CD14-positive monocyte (primary cell): ENCODE data around the gene TULP1. TPM values are rescaled to one million over a fixed set of nuclear protein-coding genes. Genes with fewer than 3 reads are reported as not detected.
A peak's percentile ranks its signal among the peaks of the same experiment; 100 is the strongest.

Experiments
- DNase-seq, 3 donors: peaks; one replicate each; pipeline ENCODE4 v3.0.0-alpha.2; 2011 to 2022
- H2AFZ ChIP-seq: 2 replicates; pipeline ENCODE4 v1.6.0; 2012; ENCODE audit warnings: mild to moderate bottlenecking, low read depth, low read length, inconsistent platforms; ENCODE audit not compliant: insufficient read depth, poor library complexity, severe bottlenecking
- H3K27ac ChIP-seq, 2 donors: 1 replicate in 1 of 2; 2 replicates in 1 of 2; pipeline ENCODE4 v1.5.1; 2012 to 2013; ENCODE audit warnings: low read length in 2 of 2, control low read depth in 1 of 2, inconsistent platforms in 1 of 2, low read depth in 1 of 2, mild to moderate bottlenecking in 1 of 2
- H3K27me3 ChIP-seq, 2 donors: one replicate each; pipeline versions ENCODE4 v1.6.0 to v1.6.1; 2011 to 2013; ENCODE audit warnings: low read length in 2 of 2; ENCODE audit not compliant: control insufficient read depth in 2 of 2, insufficient read depth in 2 of 2
- H3K36me3 ChIP-seq, 2 donors: replicated peaks in 1 of 2; 1 replicate in 1 of 2; 2 replicates in 1 of 2; pipeline versions ENCODE4 v1.5.1 to v1.6.1; 2012 to 2013; ENCODE audit warnings: low read length in 2 of 2, control low read depth in 1 of 2, inconsistent platforms in 1 of 2, mild to moderate bottlenecking in 1 of 2; ENCODE audit not compliant: insufficient read depth in 2 of 2, control insufficient read depth in 1 of 2
- H3K4me1 ChIP-seq, 2 donors: 1 replicate in 1 of 2; 2 replicates in 1 of 2; pipeline versions ENCODE4 v1.5.1 to v1.6.1; 2012 to 2013; ENCODE audit warnings: low read length in 2 of 2, control low read depth in 1 of 2, inconsistent platforms in 1 of 2, mild to moderate bottlenecking in 1 of 2, moderate library complexity in 1 of 2; ENCODE audit not compliant: insufficient read depth in 2 of 2, control insufficient read depth in 1 of 2
- H3K4me2 ChIP-seq: replicated peaks from 2 replicates; pipeline ENCODE3; 2012; ENCODE audit warnings: low read length, moderate library complexity, mild to moderate bottlenecking; ENCODE audit not compliant: poor library complexity, severe bottlenecking; ENCODE audit errors: extremely low read depth
- H3K4me3 ChIP-seq, 3 experiments: fragments of 200-600 bp in 1 of 3; sonication (generic) in 1 of 3; replicated peaks in 1 of 3; 1 replicate in 2 of 3; 2 replicates in 1 of 3; pipeline ENCODE4 v1.5.1; 2011 to 2013; ENCODE audit warnings: low read length in 3 of 3, mild to moderate bottlenecking in 3 of 3, control low read depth in 2 of 3, low read depth in 2 of 3, inconsistent platforms in 1 of 3, moderate library complexity in 1 of 3
- H3K79me2 ChIP-seq: 2 replicates; pipeline ENCODE4 v1.6.0; 2012; ENCODE audit warnings: mild to moderate bottlenecking, control low read depth, inconsistent platforms, low read length, moderate library complexity; ENCODE audit not compliant: insufficient read depth
- H3K9ac ChIP-seq: 2 replicates; pipeline ENCODE4 v1.6.0; 2017; ENCODE audit warnings: low read length, mild to moderate bottlenecking; ENCODE audit not compliant: insufficient read depth, poor library complexity, severe bottlenecking
- H3K9me3 ChIP-seq, 2 donors: replicated peaks in 1 of 2; 1 replicate in 1 of 2; 2 replicates in 1 of 2; pipeline versions ENCODE4 v1.5.1 to v1.6.1; 2012 to 2013; ENCODE audit warnings: low read length in 2 of 2, control low read depth in 1 of 2; ENCODE audit not compliant: control insufficient read depth in 1 of 2, insufficient read depth in 1 of 2
- H4K20me1 ChIP-seq: 2 replicates; pipeline ENCODE4 v1.6.0; 2012; ENCODE audit warnings: mild to moderate bottlenecking, low read length, control low read depth, moderate library complexity; ENCODE audit not compliant: insufficient read depth
- H3K27ac Mint-ChIP-seq, 7 donors: one replicate each; pipeline ENCODE4 v1.8.0; 2020; ENCODE audit warnings: mild to moderate bottlenecking in 7 of 7, mixed read lengths in 7 of 7, moderate library complexity in 6 of 7, inconsistent platforms in 2 of 7
- H3K27me3 Mint-ChIP-seq, 3 donors: one replicate each; pipeline ENCODE4 v1.8.0; 2021 to 2022; ENCODE audit warnings: low read depth in 3 of 3, mild to moderate bottlenecking in 3 of 3, mixed read lengths in 3 of 3, moderate library complexity in 3 of 3, inconsistent platforms in 1 of 3
- H3K36me3 Mint-ChIP-seq, 2 donors: one replicate each; pipeline ENCODE4 v1.8.0; 2020; ENCODE audit warnings: mixed read lengths in 2 of 2, inconsistent platforms in 1 of 2, mild to moderate bottlenecking in 1 of 2
- H3K4me1 Mint-ChIP-seq: one replicate; pipeline ENCODE4 v1.8.0; 2020; ENCODE audit warnings: mild to moderate bottlenecking, mixed read lengths
- H3K4me3 Mint-ChIP-seq, 2 donors: one replicate each; pipeline ENCODE4 v1.8.0; 2020; ENCODE audit warnings: mild to moderate bottlenecking in 2 of 2, mixed read lengths in 2 of 2, moderate library complexity in 1 of 2
- H3K9me3 Mint-ChIP-seq, 7 donors: one replicate each; pipeline ENCODE4 v1.8.0; 2020 to 2022; ENCODE audit warnings: mixed read lengths in 7 of 7, mild to moderate bottlenecking in 6 of 7, moderate library complexity in 6 of 7, inconsistent platforms in 2 of 7
- WGBS: methylation state at CpG from one replicate; pipeline ENCODE4 v1.1.5; 2013; ENCODE audit warnings: missing lambda C conversion rate; ENCODE audit not compliant: insufficient coverage; 5-methylcytosine and 5-hydroxymethylcytosine counted together
- intact Hi-C, 2 donors: fragments of 100-400 bp; cut with micrococcal nuclease; formaldehyde crosslinking; loops; one replicate each; pipeline versions ENCODE4 v1.15.0 to v1.15.1; 2023
- polyA minus RNA-seq: library from RNA; depleted of rRNA, polyadenylated mRNA; stranded (reverse); fragments of >200 nt; gene quantifications from 2 replicates; pipeline ENCODE4 v1.2.3, GENCODE V29; 2012
- polyA plus RNA-seq, 3 donors: library from polyadenylated mRNA; depleted of rRNA in 1 of 3; unstranded in 2 of 3; stranded (reverse) in 1 of 3; fragments of 300-500 nt in 2 of 3; fragments of >200 nt in 1 of 3; fragmentation: Illumina TruSeq in 2 of 3; gene quantifications; 1 replicate in 2 of 3; 2 replicates in 1 of 3; pipeline ENCODE4 v1.2.3, GENCODE V29; 2012 to 2021
- total RNA-seq, 12 experiments: library from RNA in 1 of 12; stranded (reverse) in 1 of 12; fragments of 120-200 nt in 1 of 12; gene quantifications; one replicate each; pipeline ENCODE4 v1.2.4 and lab custom pipeline; 2013 to 2026; ENCODE audit warnings: mixed read lengths in 6 of 12, inconsistent platforms in 1 of 12
- TF ChIP-seq, protein P1 (sequence below): fragments of 200-600 bp; IDR thresholded peaks from one replicate; pipeline ENCODE4 v1.8.0; 2022; ENCODE audit warnings: antibody characterized with exemption, mild to moderate bottlenecking

Gene TULP1
- not detected for total RNA-seq (2013)
- polyA plus RNA-seq (not detected), polyA minus RNA-seq (not detected in 2 replicates), total RNA-seq (lab: John Stamatoyannopoulos, UW) (0 to 0.46 (median 0) reads per million in 11 experiments)

GRCh38 chr6:35512740-35513139 lies at the start of gene TULP1:
TULP1 (minus strand) TSS chr6:35512896; CDS start chr6:35512858, 38 bp downstream.
- no peaks in the 10 kb centered on the region for H3K36me3 ChIP-seq
- TF ChIP-seq, protein P1, sequence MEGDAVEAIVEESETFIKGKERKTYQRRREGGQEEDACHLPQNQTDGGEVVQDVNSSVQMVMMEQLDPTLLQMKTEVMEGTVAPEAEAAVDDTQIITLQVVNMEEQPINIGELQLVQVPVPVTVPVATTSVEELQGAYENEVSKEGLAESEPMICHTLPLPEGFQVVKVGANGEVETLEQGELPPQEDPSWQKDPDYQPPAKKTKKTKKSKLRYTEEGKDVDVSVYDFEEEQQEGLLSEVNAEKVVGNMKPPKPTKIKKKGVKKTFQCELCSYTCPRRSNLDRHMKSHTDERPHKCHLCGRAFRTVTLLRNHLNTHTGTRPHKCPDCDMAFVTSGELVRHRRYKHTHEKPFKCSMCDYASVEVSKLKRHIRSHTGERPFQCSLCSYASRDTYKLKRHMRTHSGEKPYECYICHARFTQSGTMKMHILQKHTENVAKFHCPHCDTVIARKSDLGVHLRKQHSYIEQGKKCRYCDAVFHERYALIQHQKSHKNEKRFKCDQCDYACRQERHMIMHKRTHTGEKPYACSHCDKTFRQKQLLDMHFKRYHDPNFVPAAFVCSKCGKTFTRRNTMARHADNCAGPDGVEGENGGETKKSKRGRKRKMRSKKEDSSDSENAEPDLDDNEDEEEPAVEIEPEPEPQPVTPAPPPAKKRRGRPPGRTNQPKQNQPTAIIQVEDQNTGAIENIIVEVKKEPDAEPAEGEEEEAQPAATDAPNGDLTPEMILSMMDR = no peak
- H3K4me3 ChIP-seq = no peak within 1 kb of the TSS
- 95% methylated on average over 6 of the region's 10 CpGs for WGBS
- H3K27me3 ChIP-seq = peaks cover 17 to 44% of the 10 kb centered on the region in 2 donors
- Mint-ChIP-seq H3K27ac (no peak within 1 kb of the TSS), H3K36me3 (no peaks in the 10 kb centered on the region), H3K4me3 (peak within 1 kb of the TSS in 1 of 2 donors; percentile 65), H3K4me1 (no peaks in the 10 kb centered on the region), H3K27me3 (peaks cover 46 to 65% (median 49%) of the 10 kb centered on the region in 3 donors), H3K9me3 (peaks cover 0 to 2% (median 0%) of the 10 kb centered on the region in 7 donors)
- no peak within 1 kb of the TSS for H3K27ac ChIP-seq
- DNase-seq = no peak
- H4K20me1 ChIP-seq = no peaks in the 10 kb centered on the region
- intact Hi-C loops = no loop called here
- no peaks in the 10 kb centered on the region for H3K9me3 ChIP-seq
- H3K4me1 ChIP-seq = no peaks in the 10 kb centered on the region
- no peak within 1 kb of the TSS for H3K4me2 ChIP-seq
- no peak within 1 kb of the TSS for H3K9ac ChIP-seq
- no peak within 1 kb of the TSS for H2AFZ ChIP-seq
- no peaks in the 10 kb centered on the region for H3K79me2 ChIP-seq

GRCh38 chr6:35562060-35562459 lies 49.4 kb upstream of the TULP1 start:
- WGBS = 45% methylated on average over 7 of the region's 11 CpGs
- H3K36me3 ChIP-seq = no peaks in the 10 kb centered on the region
- H3K4me1 ChIP-seq = peaks cover 0 to 3% of the 10 kb centered on the region in 2 donors
- H3K36me3 Mint-ChIP-seq = no peaks in the 10 kb centered on the region
- peaks cover 0 to 5% of the 10 kb centered on the region in 2 donors for H3K9me3 ChIP-seq
- H2AFZ ChIP-seq = no peak overlapping the region
- peaks cover 3 to 9% (median 6%) of the 10 kb centered on the region in 7 donors for H3K9me3 Mint-ChIP-seq
- H3K4me2 ChIP-seq = no peak overlapping the region
- no peak overlapping the region for H3K4me3 Mint-ChIP-seq
- DNase-seq = no peak
- no peaks in the 10 kb centered on the region for H3K27me3 ChIP-seq
- H3K27ac Mint-ChIP-seq = no peak overlapping the region
- peaks cover 4 to 12% (median 6%) of the 10 kb centered on the region in 3 donors for H3K27me3 Mint-ChIP-seq
- intact Hi-C loops = no loop called here
- no peak overlapping the region for H3K4me3 ChIP-seq
- peaks cover 4% of the 10 kb centered on the region for H3K4me1 Mint-ChIP-seq
- H3K9ac ChIP-seq = no peak overlapping the region
- no peaks in the 10 kb centered on the region for H3K79me2 ChIP-seq
- no peaks in the 10 kb centered on the region for H4K20me1 ChIP-seq
- TF ChIP-seq, protein P1 = no peak
- H3K27ac ChIP-seq = no peak overlapping the region
